HEK293 (cell line): ENCODE results near the gene LPP.

ENCODE experiments used
- CTCF ChIA-PET: fragments of 350-600 bp; formaldehyde crosslinking; extraction: SDS; loops from one replicate; lab custom pipeline; 2021; ENCODE audit warnings: antibody characterized with exemption; lab: Yijun Ruan, JAX
- POLR2A ChIA-PET: fragments of 300-600 bp; formaldehyde crosslinking; extraction: SDS; loops from one replicate; lab custom pipeline; 2020; ENCODE audit warnings: antibody characterized with exemption, inconsistent platforms; lab: Yijun Ruan, JAX
- H3K27ac ChIP-seq: fragments of 200-500 bp; sonication (Bioruptor generic); 2 replicates; pipeline ENCODE4 v1.5.1; 2014; ENCODE audit warnings: low read depth, low read length, control low read depth, inconsistent platforms; ENCODE audit errors: extremely low read depth
- H3K36me3 ChIP-seq, 2 experiments: fragments of 200-500 bp in 1 of 2; sonication (Bioruptor generic) in 1 of 2; 1 replicate in 1 of 2; 2 replicates in 1 of 2; pipeline ENCODE4 v1.5.1; 2014 to 2017; ENCODE audit warnings: inconsistent platforms in 2 of 2, low read length in 2 of 2; ENCODE audit not compliant: control insufficient read depth in 2 of 2, insufficient read depth in 1 of 2
- H3K4me1 ChIP-seq: fragments of 200-500 bp; sonication (Bioruptor generic); 2 replicates; pipeline ENCODE4 v1.5.1; 2014; ENCODE audit warnings: mild to moderate bottlenecking, low read length, inconsistent platforms; ENCODE audit not compliant: control insufficient read depth, insufficient read depth
- H3K4me3 ChIP-seq: 2 replicates; pipeline ENCODE4 v1.5.1; 2011; ENCODE audit warnings: low read depth, mild to moderate bottlenecking, control low read depth, low read length, moderate library complexity
- H3K9me3 ChIP-seq: fragments of 200-500 bp; sonication (Bioruptor generic); 2 replicates; pipeline ENCODE4 v1.5.1; 2014; ENCODE audit warnings: low read depth, low read length, inconsistent platforms; ENCODE audit not compliant: control insufficient read depth, insufficient read depth
- GFI1B ChIP-seq: fragments of 450-650 bp; formaldehyde crosslinking; IDR thresholded peaks from 2 replicates; pipeline ENCODE4 v1.5.1; 2016; ENCODE audit warnings: missing biosample characterization, missing genetic modification characterization
- GLIS1 ChIP-seq: fragments of 450-650 bp; formaldehyde crosslinking; IDR thresholded peaks from 2 replicates; pipeline ENCODE4 v1.5.1; 2016; ENCODE audit warnings: missing biosample characterization, missing genetic modification characterization
- HIC1 ChIP-seq: fragments of 450-650 bp; formaldehyde crosslinking; IDR thresholded peaks from 2 replicates; pipeline ENCODE4 v1.5.1; 2016; ENCODE audit warnings: missing biosample characterization, missing genetic modification characterization
- KLF10 ChIP-seq: fragments of 450-650 bp; IDR thresholded peaks from 2 replicates; pipeline ENCODE4 v1.5.1; 2018; ENCODE audit warnings: missing biosample characterization, mild to moderate bottlenecking, missing genetic modification characterization
- PRDM10 ChIP-seq: fragments of 450-650 bp; formaldehyde crosslinking; IDR thresholded peaks from 2 replicates; pipeline ENCODE4 v1.5.1; 2016; ENCODE audit warnings: missing biosample characterization, missing genetic modification characterization
- PRDM6 ChIP-seq: fragments of 450-650 bp; formaldehyde crosslinking; IDR thresholded peaks from 2 replicates; pipeline ENCODE4 v1.5.1; 2017; ENCODE audit warnings: missing biosample characterization, missing genetic modification characterization
- TSHZ1 ChIP-seq: fragments of 450-650 bp; formaldehyde crosslinking; IDR thresholded peaks from 2 replicates; pipeline ENCODE4 v1.5.1; 2016; ENCODE audit warnings: missing biosample characterization, missing genetic modification characterization, borderline replicate concordance
- YY1 ChIP-seq: fragments of 450-650 bp; formaldehyde crosslinking; IDR thresholded peaks from 2 replicates; pipeline ENCODE4 v1.5.1; 2018; ENCODE audit warnings: missing biosample characterization, missing genetic modification characterization
- ZNF148 ChIP-seq: fragments of 450-650 bp; formaldehyde crosslinking; IDR thresholded peaks from 2 replicates; pipeline ENCODE4 v1.5.0; 2017; ENCODE audit warnings: missing biosample characterization, missing genetic modification characterization, borderline replicate concordance
- ZNF19 ChIP-seq: fragments of 450-650 bp; formaldehyde crosslinking; IDR thresholded peaks from 2 replicates; pipeline ENCODE4; 2016; ENCODE audit warnings: missing biosample characterization, missing genetic modification characterization, low read depth
- ZNF223 ChIP-seq: fragments of 450-650 bp; formaldehyde crosslinking; IDR thresholded peaks from 2 replicates; pipeline ENCODE4 v1.5.1; 2016; ENCODE audit warnings: missing biosample characterization, missing genetic modification characterization
- ZNF248 ChIP-seq: fragments of 450-650 bp; formaldehyde crosslinking; IDR thresholded peaks from 2 replicates; pipeline ENCODE4 v1.5.1; 2017; ENCODE audit warnings: missing biosample characterization, missing genetic modification characterization
- ZNF341 ChIP-seq: fragments of 450-650 bp; formaldehyde crosslinking; IDR thresholded peaks from 2 replicates; pipeline ENCODE4; 2016; ENCODE audit warnings: low read depth, missing biosample characterization, missing genetic modification characterization
- ZNF394 ChIP-seq: fragments of 450-650 bp; formaldehyde crosslinking; IDR thresholded peaks from 2 replicates; pipeline ENCODE4 v1.5.1; 2016; ENCODE audit warnings: missing biosample characterization, missing genetic modification characterization, mild to moderate bottlenecking, moderate library complexity, borderline replicate concordance
- ZNF521 ChIP-seq: fragments of 450-650 bp; formaldehyde crosslinking; IDR thresholded peaks from 2 replicates; pipeline ENCODE4 v1.5.1; 2017; ENCODE audit warnings: missing biosample characterization, mild to moderate bottlenecking, missing genetic modification characterization
- ZNF585B ChIP-seq: fragments of 450-650 bp; formaldehyde crosslinking; IDR thresholded peaks from 2 replicates; pipeline ENCODE4 v1.5.1; 2016; ENCODE audit warnings: missing biosample characterization, missing genetic modification characterization
- ZNF658 ChIP-seq: fragments of 450-650 bp; formaldehyde crosslinking; IDR thresholded peaks from 2 replicates; pipeline ENCODE4; 2016; ENCODE audit warnings: missing biosample characterization, missing genetic modification characterization

Gene LPP

GRCh38 chr3:188584958-188585689 is 431.2 kb downstream of the LPP start:
- Histone ChIP-seq H3K9me3 (no peaks in the 10 kb centered on the region), H3K4me1 (no peaks in the 10 kb centered on the region), H3K27ac (no peak overlapping the region), H3K4me3 (no peak overlapping the region), H3K36me3 (no peaks in the 10 kb centered on the region)
- POLR2A ChIA-PET: no interaction called here
- CTCF ChIA-PET: no interaction called here
- peak; percentile 54 for TF ChIP-seq PRDM6
- TF ChIP-seq GFI1B (tag by site-specific recombination): 0 out of 2 replicates have a peak, but pooled peaks have one; percentile 29
- no peak for TF ChIP-seq PRDM10 (tag by site-specific recombination)

- no peak for TF ChIP-seq YY1 (tag by site-specific recombination)
- TF ChIP-seq ZNF521 (tag by site-specific recombination): no peak
- no peak for TF ChIP-seq ZNF223
- TF ChIP-seq GLIS1 (tag by site-specific recombination): no peak
- no peak for TF ChIP-seq ZNF148 (tag by site-specific recombination)
- TF ChIP-seq ZNF341: no peak
- TF ChIP-seq ZNF248 (tag by site-specific recombination): no peak
- TF ChIP-seq HIC1 (tag by site-specific recombination): no peak
- no peak for TF ChIP-seq KLF10
- no peak for TF ChIP-seq ZNF658 (tag by site-specific recombination)
- TF ChIP-seq PRDM6: no peak
- no peak for TF ChIP-seq ZNF19 (tag by site-specific recombination)
- TF ChIP-seq ZNF585B (tag by site-specific recombination): no peak
- no peak for TF ChIP-seq ZNF394 (tag by site-specific recombination)
- TF ChIP-seq TSHZ1: no peak
- Histone ChIP-seq H3K36me3 (no peaks in the 10 kb centered on the region), H3K27ac (no peak overlapping the region), H3K4me3 (no peak overlapping the region), H3K9me3 (no peaks in the 10 kb centered on the region), H3K4me1 (no peaks in the 10 kb centered on the region)
- POLR2A ChIA-PET: no interaction called here
- CTCF ChIA-PET: no interaction called here
Measured at GRCh38 chr3:188589071-188589470, 435.1 kb downstream of the LPP start.
